Esophagus squamous epithelium (tissue), 5 donors: ENCODE data around the gene TC2N. TPM values are rescaled to one million over a fixed set of nuclear protein-coding genes. Genes with fewer than 3 reads are reported as not detected.
"Not testable (repeated sequence)": the region's sequence is repeated elsewhere in the genome, so short reads cannot be mapped to it uniquely, and the experiment has no call there.

Experiments used
- DNase-seq: peaks from one replicate; lab custom pipeline; 2025; lab: John Stamatoyannopoulos, UW
- H3K27ac ChIP-seq, 4 donors: fragments of 200-600 bp; sonication (generic); one replicate each; pipeline ENCODE4 v1.5.1; 2016 to 2019; ENCODE audit warnings: mild to moderate bottlenecking in 1 of 4
- H3K27me3 ChIP-seq, 4 donors: fragments of 200-600 bp; sonication (generic); 1 replicate in 3 of 4; 2 replicates in 1 of 4; pipeline versions ENCODE4 v1.5.1 to v1.6.0; 2017 to 2021; ENCODE audit warnings: antibody characterized with exemption in 1 of 4
- H3K36me3 ChIP-seq, 3 donors: fragments of 200-600 bp; sonication (generic); one replicate each; pipeline ENCODE4 v1.5.1; 2016 to 2019
- H3K4me1 ChIP-seq, 3 donors: fragments of 200-600 bp; sonication (generic); one replicate each; pipeline ENCODE4 v1.5.1; 2017 to 2019
- H3K4me3 ChIP-seq, 4 donors: fragments of 200-600 bp; sonication (generic); 1 replicate in 3 of 4; 2 replicates in 1 of 4; pipeline ENCODE4 v1.5.1; 2016 to 2019; ENCODE audit warnings: mild to moderate bottlenecking in 2 of 4, moderate library complexity in 1 of 4
- H3K9me3 ChIP-seq, 3 donors: fragments of 200-600 bp; sonication (generic); one replicate each; pipeline ENCODE4 v1.5.1; 2016 to 2019
- CTCF ChIP-seq, 6 experiments: fragments of 450-650 bp in 4 of 6; fragments of 200-600 bp in 2 of 6; sonication (generic) in 2 of 6; IDR thresholded peaks; one replicate each; pipeline ENCODE4 v1.5.1; 2016 to 2019; ENCODE audit warnings: antibody characterized with exemption in 6 of 6, mild to moderate bottlenecking in 4 of 6, moderate library complexity in 4 of 6
- POLR2A ChIP-seq, 4 donors: fragments of 450-650 bp; IDR thresholded peaks; one replicate each; pipeline ENCODE4 v1.6.1; 2017; ENCODE audit warnings: antibody characterized with exemption in 4 of 4, mild to moderate bottlenecking in 4 of 4, moderate library complexity in 3 of 4
- WGBS, 2 donors: methylation state at CpG; one replicate each; pipeline ENCODE4 v1.1.5; 2018; 5-methylcytosine and 5-hydroxymethylcytosine counted together
- intact Hi-C: fragments of 100-400 bp; cut with DNase I; formaldehyde crosslinking; loops from one replicate; pipeline ENCODE4 v1.15.0; 2022
- total RNA-seq, 4 donors: library from RNA; depleted of rRNA; stranded (reverse); fragments of >200 nt; gene quantifications; one replicate each; pipeline ENCODE4 v1.1.0, GENCODE V29; 2016
- donor health status: DM: yes; HTN: yes; CAD: no.

The TC2N gene
- total RNA-seq, 4 donors from 2014 or later, result 32.4 to 48.9 (median 44.7) TPM

GRCh38 chr14:91810699-91811098 is 56.6 kb downstream of the TC2N start:
- Histone ChIP-seq H3K36me3 (peaks cover 7 to 72% (median 12%) of the 10 kb centered on the region in 3 donors), H3K4me1 (no peaks in the 10 kb centered on the region), H3K27ac (no peak overlapping the region), H3K4me3 (no peak overlapping the region), H3K27me3 (no peaks in the 10 kb centered on the region), H3K9me3 (peaks cover 0 to 31% (median 30%) of the 10 kb centered on the region in 3 donors)
- intact Hi-C loops, result no loop called here
- TF ChIP-seq CTCF (IDR thresholded peaks at IDR 0.05), result no peak
- TF ChIP-seq POLR2A (IDR thresholded peaks at IDR 0.05), result no peak
- 87 to 93% methylated on average over 2 of the region's 2 CpGs for WGBS, 2 donors
- no peak for DNase-seq

GRCh38 chr14:91806716-91807115 is 60.6 kb downstream of the TC2N start:
- Histone ChIP-seq H3K4me3 (no peak overlapping the region), H3K27me3 (no peaks in the 10 kb centered on the region), H3K27ac (no peak overlapping the region), H3K9me3 (peaks cover 0 to 32% (median 29%) of the 10 kb centered on the region in 3 donors), H3K4me1 (no peaks in the 10 kb centered on the region), H3K36me3 (peaks cover 7 to 79% (median 12%) of the 10 kb centered on the region in 3 donors)
- intact Hi-C loops, result no loop called here
- no peak for DNase-seq
- no peak for TF ChIP-seq POLR2A (IDR thresholded peaks at IDR 0.05)
- no peak for TF ChIP-seq CTCF (IDR thresholded peaks at IDR 0.05)

- Histone ChIP-seq H3K9me3 (peaks cover 0 to 30% (median 22%) of the 10 kb centered on the region in 3 donors), H3K36me3 (peaks cover 7 to 79% (median 12%) of the 10 kb centered on the region in 3 donors)
- H3K27me3 ChIP-seq, intact Hi-C loops, H3K27ac ChIP-seq, H3K4me1 ChIP-seq, DNase-seq, H3K4me3 ChIP-seq: not testable (repeated sequence)
- WGBS, 2 donors, result 60% methylated on average over 1 of the region's 1 CpG
These were observed 61.2 kb downstream of the TC2N start for GRCh38 chr14:91806094-91806493.

- TF ChIP-seq CTCF (IDR thresholded peaks at IDR 0.05), result no peak
- no peak for TF ChIP-seq POLR2A (IDR thresholded peaks at IDR 0.05)
- Histone ChIP-seq H3K36me3 (peaks cover 7 to 77% (median 12%) of the 10 kb centered on the region in 3 donors), H3K4me3 (no peak overlapping the region), H3K27me3 (no peaks in the 10 kb centered on the region), H3K9me3 (peaks cover 0 to 26% (median 19%) of the 10 kb centered on the region in 3 donors), H3K27ac (no peak overlapping the region), H3K4me1 (no peaks in the 10 kb centered on the region)
- intact Hi-C loops, result no loop called here
- DNase-seq, result no peak
These were observed 61.7 kb downstream of the TC2N start for GRCh38 chr14:91805659-91806058.

- WGBS, 2 donors, result 94 to 97% methylated on average over 2 of the region's 2 CpGs
These were observed 66.0 kb downstream of the TC2N start for GRCh38 chr14:91801358-91801757.

More at GRCh38 chr14:91801358-91801757, 66.0 kb downstream of the TC2N start:
- DNase-seq, result no peak
- H3K36me3 ChIP-seq, result peaks cover 0 to 53% (median 2%) of the 10 kb centered on the region in 3 donors
- H3K4me3 ChIP-seq, result no peak overlapping the region
- H3K9me3 ChIP-seq, result peaks cover 0 to 7% (median 6%) of the 10 kb centered on the region in 3 donors
- H3K27ac ChIP-seq, result no peak overlapping the region
- H3K4me1 ChIP-seq, result no peaks in the 10 kb centered on the region
- H3K27me3 ChIP-seq, result no peaks in the 10 kb centered on the region
- TF ChIP-seq POLR2A (IDR thresholded peaks at IDR 0.05) (no peak), CTCF (IDR thresholded peaks at IDR 0.05) (no peak)
- intact Hi-C loops, result no loop called here
